Activated CD8-positive, alpha-beta memory T cell treated with anti-CD3 and anti-CD28 coated beads, Interleukin-2, amount 50 U/mL, for 24 hours (primary cell): ENCODE data around the gene MRI1.
"Not testable (repeated sequence)": the region's sequence is repeated elsewhere in the genome, so short reads cannot be mapped to it uniquely, and the experiment has no call there.

Experiments
- DNase-seq: peaks from one replicate; pipeline ENCODE4 v3.0.0-alpha.2; 2020; ENCODE audit errors: extremely low read depth

The MRI1 gene

GRCh38 chr19:13764101-13764807 is at the start of gene MRI1:
TSS of gene MRI1 (plus strand) at chr19:13764522. CDS start at chr19:13764589, 67 bp downstream.
- DNase-seq: no peak

DNA sequence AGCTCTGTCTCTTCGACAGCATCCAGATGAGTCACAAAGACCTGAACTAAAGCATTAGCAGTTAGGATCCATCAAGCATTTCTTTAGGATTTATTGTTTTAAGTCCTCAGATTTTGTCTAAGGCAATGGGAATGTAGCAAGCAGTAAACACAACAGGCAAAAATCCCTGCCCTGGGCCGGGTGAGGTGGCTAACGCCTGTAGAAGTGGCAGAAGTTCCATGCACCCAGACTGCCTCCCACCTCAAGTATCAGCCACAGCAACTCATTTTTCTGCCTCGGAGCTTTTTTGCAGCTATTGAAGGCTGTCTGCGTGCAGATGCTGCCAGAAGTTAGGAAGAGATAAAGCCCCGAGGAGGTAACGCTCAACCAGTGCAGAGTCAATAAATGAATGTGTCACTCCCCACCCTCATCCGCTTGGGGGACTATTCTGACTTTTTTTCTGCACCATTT is 47.1 kb upstream of the MRI1 start:
- DNase-seq: no peak

GRCh38 chr19:13718733-13719132 is 45.6 kb upstream of the MRI1 start:
- no peak for DNase-seq

GRCh38 chr19:13722146-13722545 is 42.2 kb upstream of the MRI1 start:
- no peak for DNase-seq

DNA sequence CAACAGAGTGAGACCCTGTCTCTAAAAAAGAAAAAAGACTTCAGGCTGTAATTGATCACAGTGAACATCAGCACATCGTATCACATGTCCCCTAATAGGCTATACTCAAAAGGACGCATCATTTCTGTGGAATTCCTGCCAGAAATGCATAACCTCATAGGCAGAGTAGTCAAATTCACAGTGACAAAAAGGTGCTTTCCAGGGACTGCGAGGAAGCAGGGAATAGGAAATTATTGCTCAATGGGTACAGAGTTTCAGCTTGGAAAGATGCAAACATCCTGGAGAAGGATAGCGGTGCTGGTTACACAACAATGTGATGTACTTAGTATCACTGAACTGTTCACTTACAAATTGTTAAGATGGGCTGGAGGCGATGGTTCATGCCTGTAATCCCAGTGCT is 41.1 kb upstream of the MRI1 start:
- no peak for DNase-seq

DNA sequence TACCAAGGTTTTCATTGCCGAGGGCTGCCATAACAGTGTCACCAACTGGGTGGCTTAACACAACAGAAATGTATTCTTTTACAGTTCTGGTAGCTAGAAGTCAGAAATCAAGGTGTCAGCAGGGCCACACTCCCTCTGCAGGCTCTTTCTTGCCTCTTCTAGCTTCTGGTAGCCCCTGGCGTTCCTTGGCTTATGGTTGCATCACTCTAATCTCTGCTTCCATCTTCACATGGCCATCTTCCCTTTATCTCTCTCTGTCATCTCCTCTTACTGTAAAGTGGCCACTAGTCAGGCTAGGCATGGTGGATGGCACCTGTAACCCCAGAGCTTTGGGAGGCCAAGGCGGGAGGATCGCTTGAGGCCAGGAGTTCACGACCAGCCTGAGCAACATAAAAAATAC is 38.0 kb upstream of the MRI1 start:
- no peak for DNase-seq

- no peak for DNase-seq
Observed at GRCh38 chr19:13727798-13728197, 36.5 kb upstream of the MRI1 start.

- no peak for DNase-seq
Observed at GRCh38 chr19:13729859-13730258, 34.5 kb upstream of the MRI1 start.

- peak; percentile 79 for DNase-seq
Observed at GRCh38 chr19:13731147-13731964, 33.0 kb upstream of the MRI1 start.

DNA sequence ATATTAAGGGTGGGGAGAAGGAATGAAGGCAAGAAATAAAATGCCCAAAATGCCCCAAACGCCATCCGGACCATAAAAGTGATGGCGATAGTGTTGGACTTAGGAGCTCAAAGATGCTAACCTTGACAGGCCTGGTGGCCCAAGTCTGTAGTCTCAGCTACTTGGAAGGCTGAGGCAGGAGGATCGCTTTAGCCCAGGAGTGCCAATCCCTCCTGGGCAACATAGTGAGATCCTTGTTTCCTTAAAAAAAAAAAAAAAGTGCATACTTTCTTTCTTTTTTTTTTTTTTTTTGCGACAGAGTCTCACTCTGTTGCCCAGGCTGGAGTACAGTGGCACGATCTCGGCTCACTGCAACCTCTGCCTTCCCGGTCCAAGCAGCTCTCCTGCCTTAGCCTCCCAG is 32.0 kb upstream of the MRI1 start:
- DNase-seq: no peak

DNA sequence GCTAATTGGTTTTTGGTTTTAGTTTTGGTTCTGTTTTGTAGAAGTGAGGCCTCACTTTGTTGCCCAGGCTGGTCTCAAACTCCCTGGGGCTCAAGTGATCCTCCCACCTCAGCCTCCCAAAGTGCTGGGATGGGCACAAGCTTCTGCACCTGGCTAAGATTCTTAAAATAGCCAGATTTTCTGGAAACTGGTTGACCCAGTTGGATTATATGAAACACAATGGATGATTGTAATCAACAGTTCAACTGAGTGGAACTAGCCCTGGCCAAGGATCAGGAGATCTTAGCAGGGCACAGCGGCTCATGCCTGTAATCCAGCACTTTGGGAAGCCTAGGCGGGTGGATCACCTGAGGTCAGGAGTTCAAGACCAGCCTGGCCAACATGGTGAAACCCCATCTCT is 29.6 kb upstream of the MRI1 start:
- DNase-seq: no peak

- no peak for DNase-seq
Observed at GRCh38 chr19:13738073-13738472, 26.2 kb upstream of the MRI1 start.

DNA sequence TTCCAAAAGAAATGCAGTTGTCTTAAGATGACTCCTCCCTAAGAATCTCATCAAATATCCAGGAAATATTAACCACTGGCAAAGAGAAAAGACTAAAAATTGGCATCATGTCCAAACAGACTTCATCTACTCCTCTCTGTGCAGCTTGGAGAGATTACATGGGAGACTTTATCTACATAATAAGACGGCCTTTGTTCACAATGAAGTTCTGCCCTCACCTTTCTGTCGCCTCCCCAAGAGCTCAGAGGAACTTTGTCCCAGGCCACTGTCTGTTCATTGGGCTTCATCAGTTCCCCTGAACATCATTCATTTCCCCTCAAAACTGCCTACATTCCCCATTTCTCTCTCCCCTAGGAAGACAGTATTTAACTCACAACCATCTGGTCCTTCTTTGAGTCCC is 22.4 kb upstream of the MRI1 start:
- no peak for DNase-seq

DNA sequence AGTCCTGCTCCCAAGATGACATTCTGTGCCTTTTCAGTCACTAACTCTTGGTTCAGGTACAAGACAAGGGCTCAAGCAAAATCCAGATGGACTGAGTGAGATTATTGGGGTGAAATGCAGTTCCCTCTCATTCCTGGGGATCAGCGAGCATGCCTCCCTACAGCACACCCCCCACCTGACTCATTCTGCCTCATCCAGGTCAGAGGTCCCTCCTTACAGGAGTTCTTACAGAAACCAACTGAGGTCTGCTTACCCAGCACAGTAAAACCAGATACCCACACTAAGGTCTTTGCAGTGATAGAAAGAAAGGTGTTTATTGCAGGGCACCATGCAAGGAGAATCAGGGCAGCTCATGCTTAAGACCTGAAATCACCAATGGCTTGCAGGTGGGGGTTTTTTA is 21.6 kb upstream of the MRI1 start:
- no peak for DNase-seq

DNA sequence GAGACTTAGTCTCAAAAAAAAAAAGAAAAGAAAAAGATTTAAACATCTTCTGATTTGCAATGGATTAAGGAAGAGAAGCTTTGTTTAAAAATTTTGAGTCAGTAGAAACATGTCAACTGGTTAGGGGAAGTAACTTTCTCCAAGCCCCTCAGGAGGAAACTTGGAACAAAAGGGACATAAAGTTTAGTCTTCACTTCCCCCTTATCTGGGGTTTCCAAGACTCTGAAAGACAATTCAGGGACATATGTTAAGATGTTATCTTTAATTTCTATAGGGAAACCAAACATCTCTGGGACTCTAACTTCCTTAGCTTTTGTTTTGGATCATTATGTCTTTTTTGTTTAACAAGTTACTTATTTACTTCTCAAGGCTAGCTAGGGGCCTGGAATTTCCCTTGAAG is 20.1 kb upstream of the MRI1 start:
- no peak for DNase-seq

GRCh38 chr19:13747098-13747453 is 17.2 kb upstream of the MRI1 start:
- DNase-seq: no peak

GRCh38 chr19:13748169-13748828 is 16.0 kb upstream of the MRI1 start:
- no peak for DNase-seq

- no peak for DNase-seq
Observed at GRCh38 chr19:13751436-13751835, 12.9 kb upstream of the MRI1 start.

DNA sequence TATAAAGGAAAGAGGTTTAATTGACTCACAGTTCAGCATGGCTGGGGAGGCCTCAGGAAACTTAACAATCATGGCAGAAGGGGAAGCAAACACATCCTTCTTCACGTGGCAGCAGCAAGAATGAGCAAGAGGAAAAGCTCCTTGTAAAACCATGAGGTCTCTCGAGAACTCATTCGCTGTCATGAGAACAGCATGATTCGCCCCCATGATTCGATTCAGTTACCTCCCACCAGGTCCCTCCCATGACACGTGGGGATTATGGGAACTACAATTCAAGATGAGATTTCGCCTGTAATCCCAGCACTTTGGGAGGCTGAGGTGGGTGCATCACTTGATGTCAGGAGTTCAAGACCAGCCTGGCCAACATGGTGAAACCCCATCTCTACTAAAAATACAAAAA is 10.7 kb upstream of the MRI1 start:
- DNase-seq: not testable (repeated sequence)

GRCh38 chr19:13756210-13756609 is 8.1 kb upstream of the MRI1 start:
- no peak for DNase-seq

GRCh38 chr19:13757805-13758772 is 6.2 kb upstream of the MRI1 start:
- DNase-seq: no peak

GRCh38 chr19:13758795-13759194 is 5.5 kb upstream of the MRI1 start:
- DNase-seq: no peak
